Epithelial cell of alveolus of lung (primary cell): ENCODE results near the gene TAS2R30. TPM values are rescaled to one million over a fixed set of nuclear protein-coding genes. Genes with fewer than 3 reads are reported as not detected.

Experiments
- total RNA-seq: library from RNA; depleted of rRNA; stranded (reverse); fragments of >200 nt; gene quantifications from 2 replicates; pipeline ENCODE4 v1.2.1, GENCODE V29; 2015

TAS2R30 gene
- total RNA-seq: 0.78 and 1.7 TPM in 2 replicates

GRCh38 chr12:11134305-11134704 lies at the start of gene TAS2R30:
Gene TAS2R30 (minus strand): TSS chr12:11134644. CDS start chr12:11134244, 400 bp downstream.

GRCh38 chr12:11171145-11171968 lies 36.9 kb upstream of the TAS2R30 start, which contains the start of gene SMIM10L1:
Gene SMIM10L1 (plus strand): TSS chr12:11171194. CDS start chr12:11171357, 163 bp downstream.

GRCh38 chr12:11092128-11092527 lies 42.3 kb downstream of the TAS2R30 start, which contains the start of gene TAS2R43:
Gene TAS2R43 (minus strand): TSS chr12:11092313. CDS start chr12:11092229, 84 bp downstream.

Other genes with a start within 250 kb of the TAS2R30 start
- under 0.01 and 2.8 TPM in 2 replicates for gene TAS2R13, start 225.1 kb downstream of the TAS2R30 start, total RNA-seq
- 0.13 and 0.48 TPM in 2 replicates for gene PRH2, start 205.4 kb downstream of the TAS2R30 start, total RNA-seq
- 0.56 and 1.9 TPM in 2 replicates for gene TAS2R14, start 195.4 kb downstream of the TAS2R30 start, total RNA-seq
- gene TAS2R50, start 147.7 kb downstream of the TAS2R30 start, total RNA-seq: 0.13 and 0.16 TPM in 2 replicates
- 0.64 and 0.65 TPM in 2 replicates for gene TAS2R20, start 136.3 kb downstream of the TAS2R30 start, total RNA-seq
- 0.40 TPM in 1 of 2 replicates, not detected in the other for gene TAS2R19, start 112.0 kb downstream of the TAS2R30 start, total RNA-seq
- 0.39 and 6.8 TPM in 2 replicates for gene TAS2R31, start 103.2 kb downstream of the TAS2R30 start, total RNA-seq
- 2.8 TPM in 1 of 2 replicates, not detected in the other for gene TAS2R46, start 72.3 kb downstream of the TAS2R30 start, total RNA-seq
- gene TAS2R43, start 42.3 kb downstream of the TAS2R30 start, total RNA-seq: 0.13 TPM in 1 of 2 replicates, not detected in the other
- 7.8 and 8.9 TPM in 2 replicates for gene SMIM10L1, start 36.5 kb upstream of the TAS2R30 start, total RNA-seq
- not detected in 2 replicates for gene TAS2R42, start 52.3 kb upstream of the TAS2R30 start, total RNA-seq
- gene PRB3, start 135.1 kb upstream of the TAS2R30 start, total RNA-seq: not detected in 2 replicates
- gene PRB4, start 175.8 kb upstream of the TAS2R30 start, total RNA-seq: not detected in 2 replicates